Measurements from ENCODE around the gene ITGA7.

The ITGA7 gene

GRCh38 chr12:55707841-55708694 is at the start of gene ITGA7:
Gene ITGA7 (minus strand): TSS chr12:55707904. CDS start chr12:55707682, 222 bp downstream.
- Histone ChIP-seq H3K27ac (ENCODE audit: low read length) (peak within 1 kb of the TSS; percentile 91), H3K27me3 (ENCODE audit: low read depth, low read length) (no peaks in the 10 kb centered on the region), H3K36me3 (ENCODE audit: control insufficient read depth in 1 of 2, insufficient read depth in 2 of 2, low read length in 2 of 2) (no peaks in the 10 kb centered on the region), H3K9me3 (ENCODE audit: control insufficient read depth in 1 of 2, low read length in 2 of 2) (no peaks in the 10 kb centered on the region), H3K4me1 (ENCODE audit: control insufficient read depth in 1 of 2, insufficient read depth in 2 of 2, low read length in 2 of 2) (peaks cover 4 to 23% of the 10 kb centered on the region in 2 donors), H3K4me3 (ENCODE audit: low read depth in 1 of 2, low read length in 2 of 2) (peak within 1 kb of the TSS; percentile 59 to 80)

GRCh38 chr12:55755246-55755645 is 47.5 kb upstream of the ITGA7 start:
- Histone ChIP-seq H3K4me3 (ENCODE audit: low read depth in 1 of 2, low read length in 2 of 2) (no peak overlapping the region), H3K9me3 (ENCODE audit: control insufficient read depth in 1 of 2, low read length in 2 of 2) (no peaks in the 10 kb centered on the region), H3K27ac (ENCODE audit: low read length) (no peak overlapping the region), H3K27me3 (ENCODE audit: low read depth, low read length) (no peaks in the 10 kb centered on the region), H3K4me1 (ENCODE audit: control insufficient read depth in 1 of 2, insufficient read depth in 2 of 2, low read length in 2 of 2) (no peaks in the 10 kb centered on the region), H3K36me3 (ENCODE audit: control insufficient read depth in 1 of 2, insufficient read depth in 2 of 2, low read length in 2 of 2) (peaks cover 69 to 77% of the 10 kb centered on the region in 2 donors)

GRCh38 chr12:55748230-55748993 is 40.7 kb upstream of the ITGA7 start:
- Histone ChIP-seq H3K9me3 (ENCODE audit: control insufficient read depth in 1 of 2, low read length in 2 of 2) (no peaks in the 10 kb centered on the region), H3K27ac (ENCODE audit: low read length) (no peak overlapping the region), H3K4me3 (ENCODE audit: low read depth in 1 of 2, low read length in 2 of 2) (no peak overlapping the region), H3K27me3 (ENCODE audit: low read depth, low read length) (peaks cover 6% of the 10 kb centered on the region), H3K4me1 (ENCODE audit: control insufficient read depth in 1 of 2, insufficient read depth in 2 of 2, low read length in 2 of 2) (peaks cover 4 to 19% of the 10 kb centered on the region in 2 donors), H3K36me3 (ENCODE audit: control insufficient read depth in 1 of 2, insufficient read depth in 2 of 2, low read length in 2 of 2) (peaks cover 19 to 30% of the 10 kb centered on the region in 2 donors)

- no peak overlapping the region for H3K27ac ChIP-seq (ENCODE audit: low read length)
- H3K36me3 ChIP-seq (ENCODE audit: control insufficient read depth in 1 of 2, insufficient read depth in 2 of 2, low read length in 2 of 2): peaks cover 9 to 14% of the 10 kb centered on the region in 2 donors
- no peaks in the 10 kb centered on the region for H3K9me3 ChIP-seq (ENCODE audit: control insufficient read depth in 1 of 2, low read length in 2 of 2)
- peaks cover 6 to 23% of the 10 kb centered on the region in 2 donors for H3K4me1 ChIP-seq (ENCODE audit: control insufficient read depth in 1 of 2, insufficient read depth in 2 of 2, low read length in 2 of 2)
- H3K4me3 ChIP-seq (ENCODE audit: low read depth in 1 of 2, low read length in 2 of 2): no peak overlapping the region
- H3K27me3 ChIP-seq (ENCODE audit: low read depth, low read length): peaks cover 6% of the 10 kb centered on the region
Measured at GRCh38 chr12:55746913-55747231, 39.2 kb upstream of the ITGA7 start.

GRCh38 chr12:55746174-55746912 is 38.6 kb upstream of the ITGA7 start:
- Histone ChIP-seq H3K4me1 (ENCODE audit: control insufficient read depth in 1 of 2, insufficient read depth in 2 of 2, low read length in 2 of 2) (peaks cover 6 to 23% of the 10 kb centered on the region in 2 donors), H3K27me3 (ENCODE audit: low read depth, low read length) (peaks cover 6% of the 10 kb centered on the region), H3K27ac (ENCODE audit: low read length) (no peak overlapping the region), H3K36me3 (ENCODE audit: control insufficient read depth in 1 of 2, insufficient read depth in 2 of 2, low read length in 2 of 2) (peaks cover 5 to 9% of the 10 kb centered on the region in 2 donors), H3K9me3 (ENCODE audit: control insufficient read depth in 1 of 2, low read length in 2 of 2) (no peaks in the 10 kb centered on the region), H3K4me3 (ENCODE audit: low read depth in 1 of 2, low read length in 2 of 2) (no peak overlapping the region)

GRCh38 chr12:55745361-55746173 is 37.9 kb upstream of the ITGA7 start:
- H3K27ac ChIP-seq (ENCODE audit: low read length): peak overlapping the region; percentile 51
- peaks cover 1 to 3% of the 10 kb centered on the region in 2 donors for H3K36me3 ChIP-seq (ENCODE audit: control insufficient read depth in 1 of 2, insufficient read depth in 2 of 2, low read length in 2 of 2)
- no peaks in the 10 kb centered on the region for H3K9me3 ChIP-seq (ENCODE audit: control insufficient read depth in 1 of 2, low read length in 2 of 2)
- H3K4me1 ChIP-seq (ENCODE audit: control insufficient read depth in 1 of 2, insufficient read depth in 2 of 2, low read length in 2 of 2): peaks cover 6 to 23% of the 10 kb centered on the region in 2 donors
- H3K4me3 ChIP-seq (ENCODE audit: low read depth in 1 of 2, low read length in 2 of 2): peak overlapping the region in 1 of 2 donors; percentile 16
- H3K27me3 ChIP-seq (ENCODE audit: low read depth, low read length): peaks cover 6% of the 10 kb centered on the region

GRCh38 chr12:55744340-55745030 is 36.8 kb upstream of the ITGA7 start:
- Histone ChIP-seq H3K4me1 (ENCODE audit: control insufficient read depth in 1 of 2, insufficient read depth in 2 of 2, low read length in 2 of 2) (peaks cover 6 to 23% of the 10 kb centered on the region in 2 donors), H3K4me3 (ENCODE audit: low read depth in 1 of 2, low read length in 2 of 2) (peak overlapping the region; percentile 62 to 75), H3K27ac (ENCODE audit: low read length) (peak overlapping the region; percentile 51), H3K9me3 (ENCODE audit: control insufficient read depth in 1 of 2, low read length in 2 of 2) (no peaks in the 10 kb centered on the region), H3K36me3 (ENCODE audit: control insufficient read depth in 1 of 2, insufficient read depth in 2 of 2, low read length in 2 of 2) (peaks cover 0 to 3% of the 10 kb centered on the region in 2 donors), H3K27me3 (ENCODE audit: low read depth, low read length) (peaks cover 6% of the 10 kb centered on the region)

- Histone ChIP-seq H3K4me1 (ENCODE audit: control insufficient read depth in 1 of 2, insufficient read depth in 2 of 2, low read length in 2 of 2) (peaks cover 6 to 23% of the 10 kb centered on the region in 2 donors), H3K27ac (ENCODE audit: low read length) (no peak overlapping the region), H3K9me3 (ENCODE audit: control insufficient read depth in 1 of 2, low read length in 2 of 2) (no peaks in the 10 kb centered on the region), H3K36me3 (ENCODE audit: control insufficient read depth in 1 of 2, insufficient read depth in 2 of 2, low read length in 2 of 2) (no peaks in the 10 kb centered on the region), H3K27me3 (ENCODE audit: low read depth, low read length) (peaks cover 6% of the 10 kb centered on the region), H3K4me3 (ENCODE audit: low read depth in 1 of 2, low read length in 2 of 2) (peak overlapping the region; percentile 62 to 75)
Measured at GRCh38 chr12:55743406-55744339, 36.0 kb upstream of the ITGA7 start.

- no peak within 1 kb of the TSS for H3K27ac ChIP-seq (ENCODE audit: low read length)
- H3K9me3 ChIP-seq (ENCODE audit: control insufficient read depth in 1 of 2, low read length in 2 of 2): no peaks in the 10 kb centered on the region
- no peaks in the 10 kb centered on the region for H3K36me3 ChIP-seq (ENCODE audit: control insufficient read depth in 1 of 2, insufficient read depth in 2 of 2, low read length in 2 of 2)
- peaks cover 6% of the 10 kb centered on the region for H3K27me3 ChIP-seq (ENCODE audit: low read depth, low read length)
- H3K4me3 ChIP-seq (ENCODE audit: low read depth in 1 of 2, low read length in 2 of 2): peak within 1 kb of the TSS; percentile 62 to 75
- H3K4me1 ChIP-seq (ENCODE audit: control insufficient read depth in 1 of 2, insufficient read depth in 2 of 2, low read length in 2 of 2): peaks cover 12 to 31% of the 10 kb centered on the region in 2 donors
Measured at GRCh38 chr12:55742719-55743405, 35.2 kb upstream of the ITGA7 start, which contains the start of gene GDF11. Gene GDF11 (plus strand): TSS chr12:55743122. CDS start chr12:55743317, 195 bp downstream.
